ENCODE measurements around the gene PRRC2B.

PRRC2B gene

DNA sequence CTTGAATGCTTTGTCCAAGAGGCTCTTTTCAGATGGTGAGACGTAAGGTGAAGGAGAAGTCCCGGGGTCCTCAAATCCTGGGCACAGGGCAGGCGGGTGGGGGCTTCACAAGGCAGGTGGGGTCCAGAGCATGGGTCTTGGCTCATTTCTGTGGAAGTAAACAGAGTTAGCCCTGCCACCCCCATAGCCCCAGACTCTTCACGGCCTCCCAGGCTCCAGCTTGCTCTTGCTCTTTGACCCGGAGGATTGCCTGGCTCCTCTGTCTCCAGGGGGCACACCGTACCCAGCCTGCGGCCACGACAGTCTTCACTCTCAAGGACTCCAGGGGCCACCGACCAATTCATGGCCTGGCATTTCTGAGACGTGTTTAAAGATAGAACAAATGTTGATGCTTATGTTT is 80.0 kb downstream of the PRRC2B start:
- no peak for DNase-seq

DNA sequence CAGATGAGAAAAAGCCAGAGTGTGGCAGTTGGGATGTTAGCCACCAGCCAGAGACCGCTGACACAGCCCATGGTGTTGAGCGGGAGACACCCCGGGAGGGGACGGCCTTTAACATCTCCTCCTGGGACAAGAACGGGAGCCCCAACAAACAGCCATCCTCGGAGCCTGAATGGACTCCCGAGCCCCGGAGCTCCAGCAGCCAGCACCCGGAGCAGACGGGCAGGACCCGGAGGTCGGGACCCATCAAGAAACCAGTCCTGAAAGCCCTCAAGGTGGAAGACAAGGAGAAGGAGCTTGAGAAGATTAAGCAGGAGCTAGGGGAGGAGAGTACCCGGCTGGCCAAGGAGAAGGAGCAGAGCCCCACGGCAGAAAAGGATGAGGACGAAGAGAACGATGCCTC is 80.8 kb downstream of the PRRC2B start:
- DNase-seq, result no peak

DNA sequence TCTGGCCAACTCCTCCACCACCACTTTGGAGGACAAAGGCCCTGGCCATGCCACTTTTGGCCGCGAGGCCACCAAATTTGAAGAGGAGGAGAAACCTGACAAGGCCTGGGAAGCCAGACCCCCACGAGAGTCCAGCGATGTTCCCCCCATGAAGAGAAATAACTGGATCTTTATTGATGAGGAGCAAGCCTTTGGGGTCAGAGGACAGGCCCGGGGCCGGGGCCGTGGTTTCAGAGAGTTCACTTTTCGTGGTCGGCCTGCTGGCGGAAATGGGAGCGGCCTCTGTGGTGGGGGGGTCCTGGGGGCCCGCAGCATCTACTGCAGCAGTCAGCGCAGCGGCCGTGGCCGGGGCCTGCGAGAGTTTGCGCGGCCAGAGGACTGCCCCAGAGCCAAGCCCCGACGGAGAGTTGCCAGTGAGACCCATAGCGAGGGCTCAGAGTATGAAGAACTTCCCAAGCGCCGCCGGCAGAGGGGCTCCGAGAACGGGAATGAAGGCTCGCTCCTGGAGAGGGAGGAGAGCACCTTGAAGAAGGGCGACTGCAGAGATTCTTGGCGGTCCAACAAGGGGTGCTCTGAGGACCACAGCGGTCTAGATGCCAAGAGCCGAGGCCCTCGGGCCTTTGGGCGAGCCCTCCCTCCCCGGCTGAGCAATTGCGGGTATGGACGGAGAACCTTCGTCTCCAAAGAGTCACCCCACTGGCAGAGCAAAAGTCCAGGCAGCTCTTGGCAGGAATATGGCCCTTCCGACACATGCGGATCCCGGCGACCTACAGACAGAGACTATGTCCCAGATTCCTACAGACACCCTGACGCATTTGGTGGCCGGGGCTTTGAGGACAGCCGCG is 81.4 kb downstream of the PRRC2B start:
- DNase-seq, result no peak

DNA sequence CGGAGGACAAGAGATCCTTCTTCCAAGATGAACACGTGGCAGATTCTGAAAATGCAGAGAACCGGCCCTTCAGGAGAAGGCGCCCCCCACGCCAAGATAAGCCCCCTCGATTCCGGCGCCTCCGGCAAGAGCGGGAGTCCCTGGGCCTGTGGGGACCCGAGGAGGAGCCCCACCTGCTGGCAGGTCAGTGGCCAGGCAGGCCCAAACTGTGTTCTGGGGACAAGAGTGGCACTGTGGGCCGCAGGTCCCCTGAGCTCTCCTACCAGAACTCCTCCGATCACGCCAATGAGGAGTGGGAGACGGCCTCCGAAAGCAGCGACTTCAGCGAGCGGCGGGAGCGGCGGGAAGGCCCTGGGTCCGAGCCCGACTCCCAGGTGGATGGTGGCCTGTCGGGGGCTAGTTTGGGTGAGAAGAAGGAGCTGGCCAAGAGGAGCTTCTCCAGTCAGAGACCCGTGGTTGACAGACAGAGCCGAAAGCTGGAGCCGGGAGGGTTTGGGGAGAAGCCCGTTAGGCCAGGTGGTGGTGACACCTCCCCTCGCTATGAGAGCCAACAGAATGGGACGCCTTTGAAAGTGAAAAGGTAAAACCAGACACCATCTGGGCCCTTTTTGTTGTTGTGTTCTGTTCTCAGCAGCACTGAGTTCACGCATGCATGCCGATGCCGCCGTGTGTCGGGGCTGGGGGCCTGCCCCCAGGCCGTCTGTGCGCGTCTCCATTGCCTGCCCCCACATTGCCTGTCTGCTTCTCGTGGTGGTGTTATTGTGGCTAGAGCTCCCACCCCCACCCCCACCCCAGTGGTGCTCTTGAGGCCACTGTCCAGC is 82.3 kb downstream of the PRRC2B start:
- DNase-seq, result no peak

DNA sequence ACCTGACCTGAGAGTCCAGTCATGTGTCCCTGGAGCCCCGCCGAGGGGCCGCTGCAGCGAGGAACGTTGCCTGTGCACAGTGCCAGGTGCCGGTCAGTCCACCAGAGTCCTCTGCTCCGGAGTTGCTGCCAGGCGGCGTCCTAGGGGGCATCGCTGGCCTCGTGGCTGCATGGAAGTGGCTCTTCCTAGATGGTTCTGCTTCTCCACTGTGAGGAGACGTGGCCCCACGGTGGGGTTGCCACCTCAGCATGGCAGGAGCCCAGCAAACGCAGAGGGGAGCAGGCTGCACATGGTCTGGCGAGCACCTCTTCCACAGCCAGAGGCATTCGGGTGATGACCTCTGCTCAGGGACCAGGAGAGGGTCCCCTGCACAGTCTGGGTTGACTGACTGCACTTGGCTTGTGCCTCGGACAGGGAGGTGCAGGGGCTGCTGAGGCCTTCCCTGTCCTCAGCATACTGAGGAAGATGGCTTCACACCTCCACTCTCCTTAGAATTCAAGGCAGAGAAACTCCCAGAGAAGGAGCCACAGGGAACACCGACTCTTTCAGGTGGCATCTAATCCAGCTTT is 83.0 kb downstream of the PRRC2B start:
- DNase-seq, result no peak

DNA sequence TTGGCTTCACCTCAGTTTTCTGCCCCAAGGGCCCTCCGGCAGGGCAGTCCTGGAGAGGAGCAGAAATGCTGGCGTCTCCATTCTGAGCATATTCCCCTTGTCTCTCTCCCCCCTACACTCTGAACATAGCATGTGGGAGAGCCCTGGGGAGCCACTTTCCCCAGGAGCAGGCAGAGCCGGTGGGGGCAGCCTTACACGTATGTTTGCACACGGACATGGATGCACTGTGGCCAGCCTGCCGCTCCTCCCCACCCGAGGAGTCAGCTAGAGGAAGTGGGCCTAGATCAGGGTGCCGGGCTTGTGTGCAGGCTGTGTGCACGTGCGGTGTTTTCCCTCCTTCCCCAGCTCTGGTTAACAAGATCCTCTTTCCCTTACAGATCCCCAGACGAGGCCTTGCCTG is 83.5 kb downstream of the PRRC2B start:
- no peak for DNase-seq

DNA sequence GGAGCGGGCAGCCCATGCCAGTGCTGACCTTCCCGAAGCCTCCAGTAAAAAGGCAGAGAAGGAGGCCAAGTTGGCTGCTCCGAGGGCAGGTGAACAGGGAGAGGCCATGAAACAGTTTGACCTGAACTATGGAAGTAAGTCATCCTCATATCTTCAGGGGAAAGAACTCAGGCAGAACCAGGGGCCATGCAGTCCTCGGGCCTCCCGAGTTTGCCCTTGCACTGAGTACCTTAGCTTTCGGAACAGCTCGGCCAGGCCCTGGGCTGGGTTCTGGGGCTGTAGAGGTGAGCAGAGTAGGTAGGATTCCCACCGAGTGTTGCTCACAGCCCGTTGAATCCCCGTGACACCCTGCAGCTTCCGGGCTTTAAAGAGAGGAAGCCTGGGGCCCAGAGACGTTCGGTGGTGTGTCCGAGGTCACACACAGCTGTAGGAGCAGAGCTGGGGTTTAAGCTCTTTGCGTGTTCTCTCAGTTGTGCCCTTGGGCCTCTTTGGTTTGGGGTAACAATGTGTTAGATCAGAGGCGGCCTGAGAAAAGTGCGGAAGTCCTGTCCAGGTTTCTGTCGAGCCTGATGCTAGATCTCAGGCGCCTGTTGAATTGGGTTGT is 84.0 kb downstream of the PRRC2B start:
- no peak for DNase-seq

DNA sequence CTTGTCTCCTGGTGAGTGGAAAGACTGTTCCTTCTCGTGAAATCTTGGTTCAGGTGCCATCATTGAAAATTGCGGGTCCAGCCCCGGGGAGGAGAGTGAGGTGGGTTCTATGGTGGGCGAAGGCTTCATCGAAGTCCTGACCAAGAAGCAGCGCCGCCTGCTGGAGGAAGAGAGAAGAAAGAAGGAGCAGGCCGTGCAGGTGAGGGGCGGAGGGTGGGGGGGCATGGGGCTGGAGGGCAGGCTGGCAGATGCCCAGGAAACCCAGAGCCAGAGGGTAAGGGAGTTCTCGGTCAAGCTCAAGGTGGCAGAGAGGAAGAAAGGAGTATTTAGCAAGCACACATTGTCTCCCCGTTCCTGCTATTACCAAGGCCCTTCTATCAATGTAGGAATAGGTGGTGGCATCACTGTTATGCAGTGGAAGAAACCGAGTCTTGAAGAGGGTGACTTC is 84.6 kb downstream of the PRRC2B start:
- peak; percentile 45 for DNase-seq

DNA sequence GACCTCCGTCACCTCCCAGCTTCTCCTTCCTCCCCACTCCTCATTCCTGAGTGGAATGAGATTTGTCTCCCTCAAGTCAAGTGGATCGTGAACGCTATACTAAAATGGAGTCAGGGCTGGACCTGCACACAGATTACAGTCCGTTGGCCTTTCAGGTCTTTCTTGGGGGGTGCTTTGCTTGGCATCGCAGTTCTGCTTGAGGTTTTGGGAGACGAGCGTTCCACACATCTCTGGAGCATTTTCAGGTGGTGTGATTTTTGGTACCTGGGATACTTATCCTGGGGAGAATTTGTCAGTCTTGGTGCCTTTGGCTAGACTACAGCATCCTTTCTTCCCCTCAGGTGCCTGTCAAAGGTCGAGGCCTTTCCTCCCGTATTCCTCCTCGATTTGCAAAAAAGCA is 85.0 kb downstream of the PRRC2B start:
- DNase-seq, result no peak

DNA sequence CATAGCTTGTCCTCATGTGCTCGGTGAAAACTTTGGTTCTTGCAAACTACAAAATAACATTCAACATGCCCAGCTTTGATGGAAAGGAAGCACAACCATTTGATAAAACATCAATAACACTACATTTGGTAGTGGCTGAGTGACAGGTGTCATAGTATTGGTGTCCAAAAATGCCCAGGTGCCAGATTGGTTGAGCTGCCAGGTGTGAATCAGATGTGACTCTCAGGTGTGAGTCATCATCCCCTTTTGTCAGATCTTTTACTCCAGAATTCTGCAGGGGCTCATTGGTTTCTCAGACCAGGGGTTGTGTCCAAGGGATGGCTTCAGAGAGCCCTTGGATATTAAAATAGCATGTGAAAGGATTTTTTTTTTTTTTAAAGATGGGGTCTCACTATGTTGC is 86.4 kb downstream of the PRRC2B start:
- DNase-seq, result no peak

DNA sequence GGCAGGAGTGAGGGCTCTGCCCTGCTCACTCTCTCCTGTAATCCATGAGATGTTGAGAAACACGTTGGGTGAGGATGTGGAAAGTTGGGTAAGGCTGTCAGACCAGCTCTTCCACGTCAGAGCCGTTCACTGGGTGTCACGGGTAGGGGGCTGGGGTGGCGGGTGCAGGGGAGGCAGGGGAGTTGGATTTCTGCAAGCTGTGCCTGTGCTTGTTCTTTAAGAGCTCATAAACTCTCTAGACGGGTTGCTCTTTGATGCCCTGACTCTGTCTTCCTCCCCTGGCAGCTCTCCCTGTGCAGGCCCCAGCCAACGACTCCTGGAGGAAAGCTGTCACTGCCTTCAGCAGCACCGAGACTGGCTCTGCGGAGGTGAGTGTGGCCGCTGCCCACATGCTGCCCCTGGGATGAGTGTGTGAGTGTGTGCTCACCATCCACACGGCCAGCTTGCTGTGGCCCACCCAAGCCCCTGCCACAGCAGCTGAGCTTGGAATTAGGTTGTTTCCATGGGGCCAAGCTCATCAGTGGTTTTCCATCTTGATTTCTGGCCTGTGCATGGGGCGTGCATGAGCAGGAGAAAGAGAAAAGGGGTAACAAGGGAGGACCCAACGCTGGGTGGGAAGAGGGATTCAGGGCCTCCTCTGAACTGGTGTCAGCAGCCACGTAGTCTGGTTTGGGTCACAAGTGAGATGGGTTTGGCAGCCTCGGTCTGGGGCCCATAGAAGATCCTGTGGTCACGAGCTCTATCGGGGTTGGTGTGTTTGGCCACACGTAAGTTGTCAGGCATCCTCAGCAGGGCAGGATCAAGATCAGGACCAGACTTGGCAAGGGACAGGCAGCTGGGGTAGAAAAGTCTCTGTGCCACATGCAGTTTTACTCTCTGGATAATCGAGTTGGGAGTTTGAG is 87.8 kb downstream of the PRRC2B start:
- no peak for DNase-seq

DNA sequence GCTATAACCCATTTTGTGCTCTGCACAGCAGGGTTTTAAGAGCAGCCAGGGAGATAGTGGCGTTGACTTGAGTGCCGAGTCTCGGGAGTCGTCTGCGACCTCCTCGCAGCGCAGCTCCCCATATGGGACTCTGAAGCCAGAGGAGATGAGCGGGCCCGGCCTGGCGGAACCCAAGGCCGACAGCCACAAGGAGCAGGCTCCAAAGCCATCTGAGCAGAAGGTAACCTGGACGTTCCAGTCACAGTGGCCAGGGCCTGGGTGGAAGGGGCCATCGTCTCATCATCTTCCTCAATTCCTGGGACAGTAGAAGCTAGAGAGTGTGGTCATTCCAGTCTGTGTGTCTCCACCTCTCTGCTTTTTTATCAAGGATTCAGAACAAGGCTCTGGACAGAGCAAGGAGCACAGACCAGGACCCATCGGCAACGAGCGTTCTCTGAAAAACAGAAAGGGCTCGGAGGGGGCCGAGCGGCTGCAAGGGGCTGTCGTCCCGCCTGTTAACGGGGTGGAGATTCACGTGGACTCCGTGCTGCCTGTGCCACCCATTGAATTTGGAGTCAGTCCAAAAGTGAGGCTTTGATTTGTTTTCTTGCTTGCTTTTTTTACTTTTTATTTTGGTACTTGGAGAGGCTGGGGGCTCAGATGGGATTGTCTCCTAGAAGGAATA is 88.6 kb downstream of the PRRC2B start:
- DNase-seq, result no peak

DNA sequence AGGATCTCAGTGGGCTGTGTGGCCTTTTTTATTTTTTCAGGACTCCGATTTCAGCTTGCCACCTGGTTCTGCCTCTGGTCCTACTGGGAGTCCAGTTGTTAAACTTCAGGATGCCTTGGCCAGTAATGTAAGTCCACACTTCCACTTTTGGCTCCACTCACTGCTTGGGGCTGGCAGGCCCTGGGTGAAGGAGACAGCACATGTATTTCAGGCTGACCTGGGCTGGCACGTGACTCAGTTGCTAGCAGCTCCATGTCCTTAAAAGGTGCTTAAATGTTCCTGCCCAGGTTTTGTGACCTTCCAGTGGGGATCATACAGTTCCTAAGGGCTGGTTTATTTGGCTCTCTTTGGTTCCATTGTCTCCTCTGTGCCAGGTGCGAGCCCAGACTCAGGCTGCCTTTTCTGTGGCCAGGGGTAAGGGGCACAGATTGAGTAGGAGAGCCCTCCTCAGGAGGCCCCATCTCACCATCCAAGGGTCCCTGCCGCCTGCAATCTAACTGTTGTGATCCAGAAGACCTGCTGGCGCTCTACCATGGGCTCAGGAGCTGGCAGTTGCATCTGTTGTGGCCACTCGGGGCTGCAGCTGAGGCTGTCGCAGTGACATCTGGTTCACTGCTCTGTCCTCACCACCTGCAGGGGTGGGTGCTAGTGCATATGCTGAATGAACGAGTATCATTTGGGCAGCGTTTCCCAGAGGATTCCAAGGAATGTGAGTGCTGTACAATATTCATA is 89.6 kb downstream of the PRRC2B start:
- no peak for DNase-seq

DNA sequence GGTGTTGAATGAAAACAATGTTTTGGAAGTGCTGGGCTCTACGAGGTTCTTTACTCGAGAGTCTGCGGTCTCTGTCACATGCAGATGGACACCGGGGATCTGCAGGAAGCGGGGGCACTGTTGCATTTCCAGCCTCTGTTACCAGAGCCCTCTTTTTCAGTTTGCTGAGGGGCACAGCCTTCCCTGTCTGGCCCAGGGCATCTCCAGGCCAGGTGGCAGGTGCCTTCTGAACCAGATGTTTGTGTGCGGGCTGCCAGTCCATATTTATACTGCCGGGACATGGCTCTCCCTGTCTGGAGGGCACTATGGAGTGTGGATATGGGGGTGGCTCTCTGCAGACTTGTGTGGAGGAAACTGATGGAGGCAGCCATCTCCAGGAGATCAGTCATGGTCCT is 90.2 kb downstream of the PRRC2B start:
- no peak for DNase-seq

DNA sequence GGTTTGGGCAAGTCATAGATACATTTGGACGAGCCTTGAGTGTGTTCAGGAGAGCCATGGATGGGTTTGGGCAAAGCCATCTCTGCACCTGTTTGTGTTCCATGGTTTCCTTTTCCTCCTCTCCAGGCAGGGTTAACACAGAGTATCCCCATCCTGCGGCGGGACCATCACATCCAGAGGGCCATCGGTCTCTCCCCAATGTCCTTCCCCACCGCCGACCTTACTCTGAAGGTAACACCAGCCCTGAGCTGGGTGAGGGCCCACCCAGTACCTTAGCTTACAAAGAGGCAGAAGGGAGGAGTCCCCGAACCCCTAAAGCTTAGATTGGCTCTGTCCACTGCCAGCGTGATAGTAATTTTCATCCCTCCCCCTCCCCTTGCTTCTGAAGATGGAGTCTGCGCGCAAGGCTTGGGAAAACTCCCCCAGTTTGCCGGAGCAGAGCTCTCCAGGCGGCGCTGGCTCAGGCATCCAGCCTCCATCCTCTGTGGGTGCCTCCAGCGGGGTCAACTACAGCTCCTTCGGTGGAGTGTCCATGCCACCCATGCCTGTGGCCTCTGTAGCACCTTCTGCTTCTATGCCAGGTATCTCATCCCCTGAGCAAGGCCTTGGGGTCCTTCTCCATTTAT is 90.8 kb downstream of the PRRC2B start:
- DNase-seq, result no peak

DNA sequence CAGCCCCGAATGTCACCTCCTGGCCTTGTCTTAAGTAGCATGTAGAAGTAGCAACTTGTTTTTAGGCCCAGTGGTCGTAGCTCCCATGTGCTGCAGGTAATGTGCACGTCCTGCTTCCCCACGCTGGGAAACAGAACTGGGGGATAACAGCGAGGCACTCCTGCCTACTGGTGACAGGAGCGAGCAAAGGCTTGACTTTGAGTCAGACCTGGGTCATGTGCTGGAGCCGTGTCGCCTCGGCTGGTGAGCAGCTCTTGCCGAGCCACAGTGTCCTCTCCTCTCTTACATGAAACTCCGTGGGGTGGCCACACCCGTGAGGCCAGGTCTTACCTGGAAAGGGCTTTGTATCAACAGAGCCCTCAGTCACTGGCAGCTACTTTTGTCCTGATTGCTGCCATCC is 91.3 kb downstream of the PRRC2B start:
- DNase-seq, result no peak

DNA sequence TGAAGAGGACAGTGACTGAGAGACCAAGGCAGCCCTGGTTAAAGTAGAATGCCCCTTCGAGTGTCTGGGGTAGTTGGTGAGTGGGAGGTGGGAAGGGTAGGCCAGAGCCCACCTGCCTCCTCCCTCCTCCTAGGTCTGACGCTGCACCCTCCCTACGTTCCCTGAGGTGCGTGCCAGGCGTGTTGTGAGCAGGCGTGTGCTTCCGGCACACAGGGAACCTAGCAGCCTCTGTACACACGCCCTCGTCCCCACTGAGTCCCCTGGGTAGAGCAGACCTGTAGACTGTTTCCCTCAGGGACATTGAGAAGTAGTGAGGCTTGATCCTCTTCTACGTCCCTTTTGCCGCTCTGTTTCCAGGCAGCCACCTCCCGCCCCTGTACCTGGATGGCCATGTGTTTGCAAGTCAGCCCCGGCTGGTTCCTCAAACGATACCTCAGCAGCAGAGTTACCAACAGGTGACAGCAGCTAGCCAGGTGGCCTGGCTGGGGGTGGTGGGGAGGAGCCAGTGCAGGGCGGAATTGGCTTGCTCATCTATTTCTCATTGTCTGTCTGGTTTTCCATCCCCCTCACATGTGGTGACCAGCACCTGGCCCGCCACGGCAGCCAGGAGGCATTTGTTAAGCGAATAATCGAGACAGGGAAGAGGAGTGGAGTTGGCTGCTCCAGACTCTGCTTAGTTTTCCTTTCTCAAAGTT is 92.0 kb downstream of the PRRC2B start:
- DNase-seq, result no peak

DNA sequence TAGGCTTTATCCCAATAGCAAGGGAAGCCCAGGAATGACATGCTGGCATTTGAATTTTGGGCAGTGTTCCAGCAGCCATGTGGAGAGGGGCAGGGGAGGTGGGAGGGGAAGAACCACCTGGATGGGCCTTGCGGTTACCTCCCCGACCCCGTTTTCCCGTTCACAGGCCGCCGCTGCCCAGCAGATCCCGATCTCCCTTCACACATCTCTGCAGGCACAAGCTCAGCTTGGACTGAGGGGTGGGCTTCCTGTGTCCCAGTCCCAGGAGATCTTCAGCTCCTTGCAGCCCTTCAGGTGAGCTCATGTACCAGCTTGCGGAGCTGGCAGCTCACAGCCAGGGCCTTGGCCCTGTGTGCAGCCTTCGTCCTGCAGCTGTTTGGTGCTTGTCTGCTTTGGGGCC is 93.1 kb downstream of the PRRC2B start:
- DNase-seq, result no peak

DNA sequence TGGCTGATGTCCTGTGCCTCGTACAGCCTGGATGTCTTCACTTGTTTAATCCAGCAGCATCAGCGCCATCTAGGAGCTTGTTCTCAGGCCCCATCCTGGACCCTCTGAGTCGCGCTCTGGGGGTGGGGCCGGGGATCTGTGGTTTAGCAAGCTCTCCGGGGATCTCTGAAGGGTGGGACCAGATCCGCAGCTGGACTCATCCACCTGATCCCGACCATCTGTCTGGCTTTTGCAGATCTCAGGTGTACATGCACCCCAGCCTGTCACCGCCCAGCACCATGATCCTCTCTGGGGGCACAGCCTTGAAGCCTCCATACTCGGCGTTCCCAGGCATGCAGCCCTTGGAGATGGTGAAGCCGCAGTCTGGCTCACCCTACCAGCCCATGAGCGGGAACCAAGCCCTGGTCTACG is 93.7 kb downstream of the PRRC2B start:
- DNase-seq, result no peak

DNA sequence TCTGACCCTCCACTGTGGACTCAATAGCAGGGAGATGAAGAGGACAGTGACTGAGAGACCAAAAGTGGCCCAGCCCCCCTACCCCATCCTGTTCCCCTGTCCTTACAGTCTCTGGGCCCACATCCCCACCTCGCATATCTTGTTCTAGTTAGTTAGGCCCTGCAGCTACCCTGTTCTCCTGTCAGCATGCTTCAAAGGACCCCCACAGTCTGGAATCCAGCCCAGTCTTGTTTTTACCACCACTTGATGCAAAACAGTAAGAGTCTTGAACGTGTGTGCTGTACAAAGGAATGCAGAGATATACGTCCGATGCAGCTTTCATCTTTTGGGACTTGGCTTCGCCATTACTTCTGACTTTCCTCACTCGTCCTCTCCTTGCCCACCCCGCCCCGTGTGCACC is 96.6 kb downstream of the PRRC2B start:
- DNase-seq, result no peak

Measured in right hindlimb (tissue), 1 donor.